ENCODE results near the gene IQGAP2. TPM values are rescaled to one million over a fixed set of nuclear protein-coding genes. Genes with fewer than 3 reads are reported as not detected.

The IQGAP2 gene
- total RNA-seq, 1 donor from 2014 or later = 1.4 TPM

DNA sequence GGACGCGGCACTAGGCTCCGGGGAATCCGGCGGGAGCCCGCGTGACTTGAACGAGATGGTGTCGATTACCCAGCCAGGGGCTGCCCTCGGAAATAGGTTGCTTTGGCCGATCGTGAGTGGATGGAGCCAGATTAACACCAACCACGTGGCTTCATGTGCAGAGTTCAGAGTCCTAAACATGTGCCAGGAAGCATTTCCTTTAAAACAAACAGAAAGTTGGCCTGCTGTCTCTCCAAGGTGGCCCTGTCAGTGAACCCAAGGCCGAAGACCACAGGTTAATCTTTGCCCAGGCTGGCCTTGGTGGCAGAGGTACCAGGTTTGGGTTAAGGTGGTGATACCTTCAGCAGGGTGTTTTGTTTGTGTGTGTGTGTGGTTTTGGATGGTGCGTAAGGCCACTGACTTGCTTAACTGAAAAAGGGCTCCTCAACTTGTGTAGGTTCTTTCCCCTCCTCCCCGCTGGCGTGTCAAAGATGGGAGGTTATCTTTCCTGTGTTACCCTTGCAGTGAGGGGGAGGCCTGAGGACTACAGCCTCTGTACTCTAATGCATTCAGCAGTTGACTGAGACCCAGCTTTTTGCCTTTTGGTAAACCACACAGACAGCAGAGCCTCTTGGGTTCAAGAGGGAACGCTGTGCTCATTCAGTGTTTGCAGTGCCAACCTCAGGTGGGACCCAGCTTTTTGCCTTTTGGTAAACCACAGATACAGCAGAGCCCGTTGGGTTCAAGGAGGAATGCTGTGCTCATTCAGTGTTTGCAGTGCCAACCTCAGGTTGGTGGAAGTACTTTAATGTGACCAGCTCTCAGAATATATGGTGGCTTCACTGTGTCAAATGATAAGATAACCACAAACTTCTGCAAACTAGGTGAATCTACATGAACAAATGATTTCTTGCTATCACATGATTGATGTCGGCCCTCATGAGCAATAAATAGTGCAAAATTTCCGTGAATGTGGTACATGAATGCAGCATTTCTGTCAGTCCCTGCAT is 1.4 kb downstream of the IQGAP2 start:
- Mint-ChIP-seq H3K4me3 (ENCODE audit: unreplicated experiment) (peak overlapping the region; percentile 70), H3K9me3 (ENCODE audit: unreplicated experiment) (peaks cover 3% of the 10 kb centered on the region), H3K36me3 (ENCODE audit: unreplicated experiment) (no peaks in the 10 kb centered on the region), H3K27ac (ENCODE audit: unreplicated experiment) (no peak overlapping the region), H3K4me1 (ENCODE audit: low read depth, unreplicated experiment) (no peaks in the 10 kb centered on the region), H3K27me3 (ENCODE audit: unreplicated experiment) (peaks cover 5% of the 10 kb centered on the region)
- TF ChIP-seq, protein P1, sequence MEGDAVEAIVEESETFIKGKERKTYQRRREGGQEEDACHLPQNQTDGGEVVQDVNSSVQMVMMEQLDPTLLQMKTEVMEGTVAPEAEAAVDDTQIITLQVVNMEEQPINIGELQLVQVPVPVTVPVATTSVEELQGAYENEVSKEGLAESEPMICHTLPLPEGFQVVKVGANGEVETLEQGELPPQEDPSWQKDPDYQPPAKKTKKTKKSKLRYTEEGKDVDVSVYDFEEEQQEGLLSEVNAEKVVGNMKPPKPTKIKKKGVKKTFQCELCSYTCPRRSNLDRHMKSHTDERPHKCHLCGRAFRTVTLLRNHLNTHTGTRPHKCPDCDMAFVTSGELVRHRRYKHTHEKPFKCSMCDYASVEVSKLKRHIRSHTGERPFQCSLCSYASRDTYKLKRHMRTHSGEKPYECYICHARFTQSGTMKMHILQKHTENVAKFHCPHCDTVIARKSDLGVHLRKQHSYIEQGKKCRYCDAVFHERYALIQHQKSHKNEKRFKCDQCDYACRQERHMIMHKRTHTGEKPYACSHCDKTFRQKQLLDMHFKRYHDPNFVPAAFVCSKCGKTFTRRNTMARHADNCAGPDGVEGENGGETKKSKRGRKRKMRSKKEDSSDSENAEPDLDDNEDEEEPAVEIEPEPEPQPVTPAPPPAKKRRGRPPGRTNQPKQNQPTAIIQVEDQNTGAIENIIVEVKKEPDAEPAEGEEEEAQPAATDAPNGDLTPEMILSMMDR (IDR thresholded peaks at IDR 0.05; ENCODE audit: partially characterized antibody, unreplicated experiment) = no peak
- peak; percentile 20 for DNase-seq

DNA sequence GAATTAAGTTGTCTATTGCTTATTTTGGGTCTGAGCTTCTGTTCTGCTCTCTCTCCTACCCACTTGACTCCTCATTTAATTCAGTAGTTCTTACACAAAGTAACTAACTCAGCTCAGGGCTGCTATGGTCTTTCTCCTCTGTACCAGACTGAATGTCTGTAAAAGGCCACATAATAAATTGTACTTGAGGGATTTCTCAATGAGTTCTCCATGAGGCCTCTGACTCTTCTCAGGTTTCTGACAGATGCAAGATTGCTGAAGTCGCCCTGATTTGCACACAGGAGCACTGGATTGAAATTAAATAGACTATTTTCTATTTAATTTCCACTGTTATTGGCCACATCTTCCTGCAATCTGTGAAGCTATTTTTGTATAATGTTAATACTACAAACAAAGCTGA is 2.9 kb downstream of the IQGAP2 start:
- TF ChIP-seq, protein P1 (IDR thresholded peaks at IDR 0.05; ENCODE audit: partially characterized antibody, unreplicated experiment) = no peak
- Mint-ChIP-seq H3K36me3 (ENCODE audit: unreplicated experiment) (no peaks in the 10 kb centered on the region), H3K27me3 (ENCODE audit: unreplicated experiment) (peaks cover 5% of the 10 kb centered on the region), H3K4me3 (ENCODE audit: unreplicated experiment) (no peak overlapping the region), H3K9me3 (ENCODE audit: unreplicated experiment) (peaks cover 3% of the 10 kb centered on the region), H3K27ac (ENCODE audit: unreplicated experiment) (no peak overlapping the region), H3K4me1 (ENCODE audit: low read depth, unreplicated experiment) (no peaks in the 10 kb centered on the region)
- no peak for DNase-seq

DNA sequence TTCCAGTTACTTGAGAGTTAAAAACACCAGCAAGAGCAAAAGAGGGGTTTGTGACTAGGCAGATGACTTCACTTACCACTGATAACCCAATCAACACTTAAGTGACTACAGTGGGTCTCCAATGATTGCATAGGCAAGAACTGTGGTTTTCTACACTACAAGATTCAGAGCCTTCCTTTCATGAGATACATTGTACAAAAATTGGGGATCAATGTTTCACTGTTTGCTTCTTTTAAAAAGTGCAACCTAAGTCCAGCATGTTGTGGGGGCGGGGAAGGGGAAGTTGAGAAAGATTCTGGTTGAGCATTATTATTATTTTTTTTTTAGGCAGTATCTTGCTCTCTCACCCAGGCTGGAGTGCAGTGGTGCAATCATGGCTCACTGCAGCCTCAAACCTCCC is 3.6 kb downstream of the IQGAP2 start:
- Mint-ChIP-seq H3K36me3 (ENCODE audit: unreplicated experiment) (no peaks in the 10 kb centered on the region), H3K4me3 (ENCODE audit: unreplicated experiment) (no peak overlapping the region), H3K27ac (ENCODE audit: unreplicated experiment) (no peak overlapping the region), H3K27me3 (ENCODE audit: unreplicated experiment) (peaks cover 5% of the 10 kb centered on the region), H3K4me1 (ENCODE audit: low read depth, unreplicated experiment) (no peaks in the 10 kb centered on the region), H3K9me3 (ENCODE audit: unreplicated experiment) (peaks cover 3% of the 10 kb centered on the region)
- DNase-seq = no peak
- TF ChIP-seq, protein P1 (IDR thresholded peaks at IDR 0.05; ENCODE audit: partially characterized antibody, unreplicated experiment) = no peak

DNA sequence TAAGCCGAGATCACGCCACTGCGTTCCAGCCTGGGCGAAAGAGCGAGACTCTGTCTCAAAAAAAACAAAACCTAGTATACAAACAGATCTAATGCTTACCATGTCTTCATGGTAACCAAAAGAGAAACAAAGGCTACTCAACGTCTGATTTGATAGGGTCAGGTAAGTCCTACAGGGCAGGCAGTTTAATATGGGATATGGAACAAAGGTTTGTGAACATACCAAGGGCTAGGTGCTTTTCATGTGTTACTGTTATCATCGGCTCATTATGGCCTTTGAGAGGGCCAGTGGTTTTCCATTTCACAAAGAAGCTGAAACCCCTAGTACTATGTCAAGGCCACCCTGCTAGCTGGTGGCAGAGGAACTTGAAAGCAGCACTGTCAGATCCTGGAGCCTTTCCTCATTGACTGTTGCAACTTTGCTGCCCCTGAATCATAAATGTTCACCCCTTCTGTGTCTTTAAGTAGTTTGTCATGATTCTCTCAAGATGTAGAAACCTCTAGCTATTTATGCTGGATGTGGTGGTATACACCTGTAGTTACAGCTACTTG is 5.1 kb downstream of the IQGAP2 start:
- no peak overlapping the region for H3K27ac Mint-ChIP-seq (ENCODE audit: unreplicated experiment)
- TF ChIP-seq, protein P1 (IDR thresholded peaks at IDR 0.05; ENCODE audit: partially characterized antibody, unreplicated experiment) = no peak
- H3K4me1 Mint-ChIP-seq (ENCODE audit: low read depth, unreplicated experiment) = no peaks in the 10 kb centered on the region

DNA sequence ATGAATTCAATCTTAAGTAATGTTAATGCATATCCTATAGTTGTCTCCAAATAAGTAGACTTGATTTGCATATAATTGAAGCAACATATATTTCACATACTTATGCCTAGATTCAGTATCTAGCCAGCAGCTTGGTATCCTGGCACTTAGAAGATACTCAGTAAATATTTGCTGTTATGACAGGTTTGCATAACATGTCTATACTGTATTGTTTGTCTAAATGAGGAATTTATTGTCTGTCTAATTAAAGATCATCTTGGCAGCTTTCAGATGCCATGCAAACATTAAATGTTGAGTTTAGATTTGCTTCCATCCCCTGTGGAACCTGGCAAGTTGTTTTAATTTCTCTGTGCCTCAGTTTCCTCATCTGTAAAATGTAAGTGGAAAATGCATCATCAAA is 9.4 kb downstream of the IQGAP2 start:
- DNase-seq = no peak
- TF ChIP-seq, protein P1 (IDR thresholded peaks at IDR 0.05; ENCODE audit: partially characterized antibody, unreplicated experiment) = no peak
- no peaks in the 10 kb centered on the region for H3K4me1 Mint-ChIP-seq (ENCODE audit: low read depth, unreplicated experiment)
- no peaks in the 10 kb centered on the region for H3K36me3 Mint-ChIP-seq (ENCODE audit: unreplicated experiment)
- H3K27me3 Mint-ChIP-seq (ENCODE audit: unreplicated experiment) = no peaks in the 10 kb centered on the region
- peaks cover 1% of the 10 kb centered on the region for H3K9me3 Mint-ChIP-seq (ENCODE audit: unreplicated experiment)
- H3K4me3 Mint-ChIP-seq (ENCODE audit: unreplicated experiment) = no peak overlapping the region
- H3K27ac Mint-ChIP-seq (ENCODE audit: unreplicated experiment) = no peak overlapping the region

More for the DNA sequence above, 5.1 kb downstream of the IQGAP2 start:
- Mint-ChIP-seq H3K4me3 (ENCODE audit: unreplicated experiment) (no peak overlapping the region), H3K27me3 (ENCODE audit: unreplicated experiment) (peaks cover 4% of the 10 kb centered on the region), H3K9me3 (ENCODE audit: unreplicated experiment) (no peaks in the 10 kb centered on the region), H3K36me3 (ENCODE audit: unreplicated experiment) (no peaks in the 10 kb centered on the region)
- DNase-seq = no peak
